SU-DHL-6 (cell line): ENCODE data around the gene WWP2.

Experiments used
- H2AFZ ChIP-seq: fragments of 200-600 bp; sonication (generic); 2 replicates; pipeline ENCODE4 v1.6.1; 2014; ENCODE audit warnings: low read depth, mild to moderate bottlenecking, moderate library complexity, mixed read lengths, antibody characterized with exemption, low read length; ENCODE audit not compliant: severe bottlenecking
- H3F3A ChIP-seq: fragments of 200-600 bp; shearing (Covaris generic); 2 replicates; pipeline ENCODE4 v1.6.0; 2016; ENCODE audit warnings: antibody characterized with exemption, mild to moderate bottlenecking; ENCODE audit not compliant: insufficient read depth
- H3K27ac ChIP-seq: fragments of 200-600 bp; sonication (generic); 2 replicates; pipeline ENCODE4 v1.5.1; 2016; ENCODE audit warnings: low read depth, mild to moderate bottlenecking, low read length, moderate library complexity, mixed read lengths
- H3K27me3 ChIP-seq: fragments of 200-600 bp; sonication (generic), shearing (Covaris generic); 2 replicates; pipeline ENCODE4 v1.6.0; 2014; ENCODE audit warnings: mild to moderate bottlenecking, low read length
- H3K36me3 ChIP-seq: fragments of 200-600 bp; sonication (generic); 2 replicates; pipeline ENCODE4 v1.6.1; 2014; ENCODE audit warnings: mild to moderate bottlenecking, low read length, mixed read lengths
- H3K4me2 ChIP-seq: fragments of 300-600, 200-600 bp; shearing (Covaris generic), sonication (generic); 2 replicates; pipeline ENCODE4 v1.6.0; 2014; ENCODE audit warnings: low read length, low read depth, mild to moderate bottlenecking; ENCODE audit not compliant: poor library complexity, severe bottlenecking
- H3K4me3 ChIP-seq: fragments of 200-600 bp; sonication (generic); 2 replicates; pipeline ENCODE4 v1.5.1; 2014; ENCODE audit warnings: antibody characterized with exemption, low read length, mild to moderate bottlenecking, mixed read lengths; ENCODE audit not compliant: insufficient read depth, poor library complexity, severe bottlenecking
- H3K79me2 ChIP-seq: fragments of 200-600 bp; sonication (generic); 2 replicates; pipeline ENCODE4 v1.6.1; 2014; ENCODE audit warnings: mild to moderate bottlenecking, low read length, moderate library complexity; ENCODE audit not compliant: insufficient read depth
- H3K9ac ChIP-seq: fragments of 200-600 bp; sonication (generic); 2 replicates; pipeline ENCODE4 v1.7.0; 2014; ENCODE audit warnings: mild to moderate bottlenecking, low read length
- H3K9me2 ChIP-seq: fragments of 200-600 bp; sonication (generic); replicated peaks from 2 replicates; pipeline ENCODE4 v1.6.1; 2014; ENCODE audit warnings: low read length; ENCODE audit not compliant: insufficient read depth
- H3K9me3 ChIP-seq: fragments of 200-600 bp; sonication (generic); 2 replicates; pipeline ENCODE4 v1.6.1; 2014; ENCODE audit warnings: low read length, mixed read lengths; ENCODE audit not compliant: insufficient read depth
- H4K20me1 ChIP-seq: fragments of 200-600 bp; sonication (generic); 2 replicates; pipeline ENCODE4 v1.6.1; 2014; ENCODE audit warnings: low read depth, mild to moderate bottlenecking, antibody characterized with exemption, low read length, moderate library complexity, mixed read lengths
- CTCF ChIP-seq: fragments of 200-600 bp; sonication (generic); IDR thresholded peaks from one replicate; pipeline ENCODE4 v1.5.1; 2017; ENCODE audit warnings: antibody characterized with exemption, mild to moderate bottlenecking, low read length, moderate library complexity; ENCODE audit not compliant: insufficient read depth, poor library complexity, severe bottlenecking
- EZH2phosphoT487 ChIP-seq: fragments of 200-600 bp; sonication (generic), shearing (Covaris generic); conservative IDR thresholded peaks from 2 replicates; pipeline ENCODE4 v1.6.1; 2018; ENCODE audit warnings: mild to moderate bottlenecking, antibody characterized with exemption, low read length, moderate library complexity, mixed read lengths

The WWP2 gene

DNA sequence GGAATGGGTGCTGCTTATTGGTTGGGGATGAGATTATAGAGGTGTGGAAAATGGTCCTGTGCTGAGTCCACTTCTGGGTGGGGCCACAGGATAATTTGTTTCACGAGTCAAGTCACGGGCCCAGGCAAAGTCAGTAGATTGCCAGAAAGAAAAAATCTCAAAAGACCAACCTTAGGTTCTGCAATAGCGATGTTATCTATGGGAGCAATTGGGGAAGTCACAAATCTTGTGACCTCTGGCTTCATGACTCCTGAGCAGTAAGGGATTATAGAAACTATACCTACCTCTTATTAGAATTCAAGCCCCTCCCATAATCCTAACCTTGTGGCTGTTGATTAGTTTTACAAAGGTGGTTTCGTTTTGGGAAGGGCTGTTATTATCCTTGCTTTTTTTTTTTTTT lies 31.4 kb downstream of the WWP2 start:
- Histone ChIP-seq H2AFZ (no peak overlapping the region), H4K20me1 (no peaks in the 10 kb centered on the region), H3K9me3 (no peaks in the 10 kb centered on the region), H3K79me2 (no peaks in the 10 kb centered on the region), H3K36me3 (no peaks in the 10 kb centered on the region), H3K9ac (no peak overlapping the region), H3K4me2 (no peak overlapping the region), H3F3A (no peaks in the 10 kb centered on the region; the same call in 1 of the 2 replicates), H3K27ac (no peak overlapping the region), H3K4me3 (no peak overlapping the region), H3K27me3 (no peaks in the 10 kb centered on the region), H3K9me2 (no peaks in the 10 kb centered on the region)
- TF ChIP-seq CTCF: no peak
- TF ChIP-seq EZH2phosphoT487: no peak

DNA sequence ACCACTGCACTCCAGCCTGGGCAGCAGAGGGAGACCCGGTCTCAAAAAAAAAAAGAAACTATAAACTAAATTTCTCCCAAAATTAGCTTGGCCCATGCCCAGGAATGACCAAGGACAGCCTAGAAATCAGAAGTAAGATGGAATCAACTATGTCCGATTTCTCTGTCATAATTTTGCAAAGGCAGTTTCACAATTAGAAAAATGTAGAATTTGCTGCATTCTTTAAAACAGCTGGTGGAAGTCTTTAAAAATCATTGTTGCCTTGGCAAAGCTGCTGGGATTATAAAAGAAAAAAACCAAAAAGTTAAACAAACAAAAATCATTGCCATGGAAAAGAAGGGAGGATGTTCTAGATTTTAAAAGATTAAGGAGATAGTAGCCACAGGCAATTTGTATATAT lies 32.4 kb downstream of the WWP2 start:
- Histone ChIP-seq H2AFZ (peak overlapping the region; percentile 35), H3K79me2 (no peaks in the 10 kb centered on the region), H3K9me2 (no peaks in the 10 kb centered on the region)

DNA sequence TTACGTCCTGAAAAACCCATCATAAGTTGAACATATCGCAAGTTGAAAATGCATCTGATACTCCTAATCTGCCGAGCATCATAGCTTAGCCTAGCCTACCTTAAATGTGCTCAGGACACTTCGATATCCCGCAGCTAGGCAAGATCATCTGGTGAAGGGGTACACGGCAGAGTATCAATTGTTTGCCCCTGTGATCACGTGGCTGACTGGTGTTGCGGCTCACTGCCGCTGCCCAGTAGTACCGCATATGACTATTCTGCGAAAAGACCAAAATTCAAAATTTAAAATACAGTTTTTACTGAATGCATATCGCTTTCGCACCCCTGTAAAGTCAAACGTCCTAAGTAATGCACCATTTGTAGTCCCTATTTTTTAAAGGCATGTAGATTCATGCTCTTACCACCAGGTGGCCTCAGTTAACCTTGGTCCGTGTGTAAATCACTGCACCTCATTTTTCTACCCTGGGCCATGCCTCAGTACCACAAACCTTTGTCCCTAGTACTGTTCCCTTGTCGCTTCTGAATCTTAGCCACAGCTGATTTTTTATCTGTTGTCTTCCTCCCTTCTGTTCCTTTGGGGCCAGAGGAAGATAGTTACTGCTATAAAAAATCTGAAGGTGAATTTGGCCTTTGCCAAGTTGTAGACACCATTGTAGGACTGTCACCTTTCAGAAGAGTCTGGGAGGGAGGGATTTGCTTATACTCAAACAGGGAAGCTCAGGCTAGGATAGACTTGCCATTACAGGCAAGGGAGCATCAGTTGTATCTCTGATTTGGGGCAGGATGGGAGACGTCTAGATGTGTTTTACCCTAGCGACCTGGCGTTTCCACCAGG lies 34.4 kb downstream of the WWP2 start:
- no peak overlapping the region for H3K27ac ChIP-seq
- no peaks in the 10 kb centered on the region for H3K9me3 ChIP-seq
- TF ChIP-seq EZH2phosphoT487 (no peak), CTCF (peak; percentile 52)
- H2AFZ ChIP-seq: no peak overlapping the region
- no peaks in the 10 kb centered on the region for H3K9me2 ChIP-seq
- H3K4me3 ChIP-seq: no peak overlapping the region
- no peaks in the 10 kb centered on the region for H3K27me3 ChIP-seq
- H4K20me1 ChIP-seq: no peaks in the 10 kb centered on the region
- H3K4me2 ChIP-seq: no peak overlapping the region
- no peaks in the 10 kb centered on the region for H3F3A ChIP-seq
- H3K9ac ChIP-seq: no peak overlapping the region
- H3K36me3 ChIP-seq: no peaks in the 10 kb centered on the region
- no peaks in the 10 kb centered on the region for H3K79me2 ChIP-seq

More for the DNA sequence above, 32.4 kb downstream of the WWP2 start:
- Histone ChIP-seq H3K4me2 (no peak overlapping the region), H3K4me3 (no peak overlapping the region), H4K20me1 (no peaks in the 10 kb centered on the region), H3F3A (no peaks in the 10 kb centered on the region), H3K9ac (no peak overlapping the region), H3K27me3 (no peaks in the 10 kb centered on the region), H3K36me3 (no peaks in the 10 kb centered on the region), H3K9me3 (no peaks in the 10 kb centered on the region), H3K27ac (no peak overlapping the region)
- TF ChIP-seq EZH2phosphoT487 (no peak), CTCF (no peak)
